Spinal cord (tissue), 10 donors: ENCODE results near the gene ITGBL1. TPM values are rescaled to one million over a fixed set of nuclear protein-coding genes. Genes with fewer than 3 reads are reported as not detected.
A peak's percentile ranks its signal among the peaks of the same experiment; 100 is the strongest.

Experiments
- DNase-seq, 6 donors: peaks; one replicate each; pipeline versions ENCODE4 v3.0.0 to v3.0.0-alpha.2; 2013 to 2015; ENCODE audit warnings: low spot score in 6 of 6, low read depth in 4 of 6
- H3K27ac ChIP-seq: one replicate; pipeline ENCODE4 v1.5.1; 2013; ENCODE audit warnings: low read depth, low read length, control low read depth
- H3K27me3 ChIP-seq: one replicate; pipeline ENCODE4 v1.6.1; 2013; ENCODE audit warnings: low read length; ENCODE audit not compliant: control insufficient read depth, insufficient read depth
- H3K36me3 ChIP-seq: one replicate; pipeline ENCODE4 v1.6.1; 2013; ENCODE audit warnings: low read length; ENCODE audit not compliant: control insufficient read depth, insufficient read depth
- H3K4me1 ChIP-seq: one replicate; pipeline ENCODE4 v1.6.1; 2013; ENCODE audit warnings: low read length; ENCODE audit not compliant: control insufficient read depth, insufficient read depth
- H3K4me3 ChIP-seq: one replicate; pipeline ENCODE4 v1.5.1; 2013; ENCODE audit warnings: low read depth, low read length, control low read depth
- H3K9me3 ChIP-seq: one replicate; pipeline ENCODE4 v1.6.1; 2013; ENCODE audit warnings: low read length; ENCODE audit not compliant: control insufficient read depth, insufficient read depth
- WGBS: methylation state at CpG from one replicate; pipeline ENCODE4 v1.1.5; 2013; ENCODE audit warnings: missing lambda C conversion rate; ENCODE audit not compliant: insufficient coverage; 5-methylcytosine and 5-hydroxymethylcytosine counted together
- long read RNA-seq, 4 donors: transcript quantifications; one replicate each; lab custom pipeline, GENCODE V29; 2026
- polyA plus RNA-seq, 2 donors: library from polyadenylated mRNA; unstranded; fragments of 120-200 nt; gene quantifications; one replicate each; pipeline ENCODE4 v1.2.1, GENCODE V29; 2013; ENCODE audit not compliant: insufficient read length in 2 of 2
- total RNA-seq, 2 donors: library from RNA; depleted of rRNA in 1 of 2; stranded (reverse); fragments of 120-200 nt in 1 of 2; fragments of >200 nt in 1 of 2; gene quantifications; one replicate each; pipeline versions ENCODE4 v1.2.3 to v1.2.4, GENCODE V29; 2013 to 2014
- donor health status: healthy.

ITGBL1 gene, protein sequence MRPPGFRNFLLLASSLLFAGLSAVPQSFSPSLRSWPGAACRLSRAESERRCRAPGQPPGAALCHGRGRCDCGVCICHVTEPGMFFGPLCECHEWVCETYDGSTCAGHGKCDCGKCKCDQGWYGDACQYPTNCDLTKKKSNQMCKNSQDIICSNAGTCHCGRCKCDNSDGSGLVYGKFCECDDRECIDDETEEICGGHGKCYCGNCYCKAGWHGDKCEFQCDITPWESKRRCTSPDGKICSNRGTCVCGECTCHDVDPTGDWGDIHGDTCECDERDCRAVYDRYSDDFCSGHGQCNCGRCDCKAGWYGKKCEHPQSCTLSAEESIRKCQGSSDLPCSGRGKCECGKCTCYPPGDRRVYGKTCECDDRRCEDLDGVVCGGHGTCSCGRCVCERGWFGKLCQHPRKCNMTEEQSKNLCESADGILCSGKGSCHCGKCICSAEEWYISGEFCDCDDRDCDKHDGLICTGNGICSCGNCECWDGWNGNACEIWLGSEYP
- total RNA-seq (100 to 1,000 TPM in 1 of 2 donors, 10 to 100 TPM in 1; 45.7 to 189 TPM), polyA plus RNA-seq (10 to 100 TPM in 1 of 2 donors, under 1 TPM in 1; 0.54 to 30.0 TPM)
- long read RNA-seq, donor 1, transcript ITGBL1-202 (11 exons, 2,494 nt): major isoform, 5 of 11 reads
- long read RNA-seq, donor 1, partial matches to known transcripts: 6 of 11 reads
- long read RNA-seq, donor 1, other reads (novel, unspliced or antisense): 0 of 11 reads
- long read RNA-seq, donor 2: 0 reads
- long read RNA-seq, donor 3: 0 reads
- long read RNA-seq, donor 4: 0 reads

DNA sequence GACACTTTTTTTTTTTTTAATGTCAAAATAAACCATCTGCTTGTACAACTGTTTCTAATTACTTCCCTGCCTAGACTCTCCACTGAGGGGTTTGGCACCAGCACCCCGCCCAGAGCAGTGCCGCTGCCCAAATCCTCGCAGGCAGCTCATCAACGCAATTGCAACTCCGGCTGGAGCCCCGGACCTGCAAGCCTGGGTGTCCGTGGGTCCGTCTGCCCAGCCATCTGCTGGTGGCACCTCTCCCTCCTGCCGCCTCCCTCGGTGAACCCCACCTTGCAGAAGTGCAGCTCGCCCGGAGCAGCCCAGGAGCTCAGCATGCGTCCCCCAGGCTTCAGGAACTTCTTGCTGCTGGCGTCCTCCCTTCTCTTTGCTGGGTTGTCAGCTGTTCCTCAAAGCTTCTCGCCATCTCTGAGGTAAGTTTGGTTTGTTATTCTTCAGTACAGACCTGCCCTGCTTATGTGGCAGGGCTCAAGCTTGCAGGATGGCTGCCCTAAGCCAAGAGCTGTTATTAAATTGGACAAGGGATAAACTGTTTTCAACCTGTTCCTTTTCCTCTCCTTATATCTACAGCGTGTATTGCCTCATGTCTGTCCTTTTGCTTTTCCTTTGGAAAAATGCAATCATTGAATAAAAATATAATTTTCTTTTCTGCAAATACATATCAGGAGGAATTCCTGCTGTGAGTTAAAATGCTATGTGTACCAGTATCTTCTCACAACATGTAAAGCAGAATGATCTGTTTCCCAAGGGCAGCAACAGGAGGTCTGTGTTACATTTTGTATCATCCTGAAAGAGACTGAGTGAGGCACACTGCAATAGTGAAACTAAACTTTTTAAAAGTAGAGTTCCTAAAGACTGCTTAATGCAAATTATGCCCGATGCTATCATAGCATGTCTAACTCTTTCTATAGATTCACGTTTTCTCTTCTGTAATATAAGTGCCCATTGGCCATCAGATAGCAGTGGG, at the start of gene ITGBL1:
ITGBL1 (plus strand) TSS at position 157 of the 967 bp plus-strand sequence; CDS start at position 316, 159 bp downstream.
- Histone ChIP-seq H3K4me3 (peak within 1 kb of the TSS; percentile 40), H3K36me3 (no peaks in the 10 kb centered on the region), H3K4me1 (peaks cover 8% of the 10 kb centered on the region), H3K27me3 (no peaks in the 10 kb centered on the region), H3K27ac (peak within 1 kb of the TSS; percentile 10), H3K9me3 (no peaks in the 10 kb centered on the region)
- peak in 3 of 6 donors; percentile 7 to 33 (median 15) for DNase-seq
- 61% methylated on average over 14 of the region's 18 CpGs for WGBS

DNA sequence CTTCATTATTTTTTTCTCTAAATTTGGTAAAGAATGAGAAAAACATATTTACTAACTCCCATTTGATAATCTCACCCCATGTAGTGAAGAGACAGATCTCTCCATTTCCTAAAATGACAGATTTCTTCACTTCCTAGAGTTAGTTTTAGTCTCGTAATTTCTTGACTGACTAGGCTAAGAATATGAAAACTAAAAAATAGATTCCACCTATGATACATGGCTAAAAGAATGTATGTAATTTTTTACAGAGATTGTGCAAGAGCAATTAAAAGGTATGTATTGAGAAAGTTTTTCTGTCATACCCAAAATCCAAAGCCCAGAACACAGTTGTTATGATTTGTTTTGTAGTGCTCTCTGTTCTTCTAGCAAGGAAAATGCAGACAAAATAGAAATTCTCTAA, 45.7 kb upstream of the ITGBL1 start:
- DNase-seq: no peak
- Histone ChIP-seq H3K4me3 (no peak overlapping the region), H3K36me3 (no peaks in the 10 kb centered on the region), H3K27me3 (no peaks in the 10 kb centered on the region), H3K4me1 (no peaks in the 10 kb centered on the region), H3K27ac (no peak overlapping the region), H3K9me3 (no peaks in the 10 kb centered on the region)
- no CpG with 5 or more reads among the region's 1 CpG for WGBS

DNA sequence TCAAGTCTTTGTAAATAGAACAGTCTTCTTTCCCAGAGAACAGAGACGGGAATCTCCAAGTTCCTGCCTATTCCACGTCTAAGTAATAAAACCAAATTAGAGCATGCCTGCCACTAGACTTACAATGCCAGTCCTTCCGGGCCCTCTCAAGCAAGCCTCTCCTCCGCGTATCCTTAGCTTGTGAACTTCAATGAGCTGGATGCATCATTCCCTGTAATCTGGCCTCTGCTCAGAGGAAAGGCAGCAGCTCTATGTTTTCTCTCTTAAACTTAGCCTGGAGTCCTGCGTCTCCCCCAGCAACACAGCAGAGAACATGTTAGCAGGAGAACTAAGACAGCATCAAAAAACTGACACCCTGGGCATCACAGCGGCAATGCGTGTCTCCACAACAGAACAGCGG, 44.3 kb upstream of the ITGBL1 start:
- WGBS: 49% methylated on average over 5 of the region's 9 CpGs
- no peak overlapping the region for H3K4me3 ChIP-seq
- H3K9me3 ChIP-seq: no peaks in the 10 kb centered on the region
- no peak for DNase-seq
- no peaks in the 10 kb centered on the region for H3K4me1 ChIP-seq
- no peaks in the 10 kb centered on the region for H3K27me3 ChIP-seq
- H3K36me3 ChIP-seq: no peaks in the 10 kb centered on the region
- no peak overlapping the region for H3K27ac ChIP-seq

DNA sequence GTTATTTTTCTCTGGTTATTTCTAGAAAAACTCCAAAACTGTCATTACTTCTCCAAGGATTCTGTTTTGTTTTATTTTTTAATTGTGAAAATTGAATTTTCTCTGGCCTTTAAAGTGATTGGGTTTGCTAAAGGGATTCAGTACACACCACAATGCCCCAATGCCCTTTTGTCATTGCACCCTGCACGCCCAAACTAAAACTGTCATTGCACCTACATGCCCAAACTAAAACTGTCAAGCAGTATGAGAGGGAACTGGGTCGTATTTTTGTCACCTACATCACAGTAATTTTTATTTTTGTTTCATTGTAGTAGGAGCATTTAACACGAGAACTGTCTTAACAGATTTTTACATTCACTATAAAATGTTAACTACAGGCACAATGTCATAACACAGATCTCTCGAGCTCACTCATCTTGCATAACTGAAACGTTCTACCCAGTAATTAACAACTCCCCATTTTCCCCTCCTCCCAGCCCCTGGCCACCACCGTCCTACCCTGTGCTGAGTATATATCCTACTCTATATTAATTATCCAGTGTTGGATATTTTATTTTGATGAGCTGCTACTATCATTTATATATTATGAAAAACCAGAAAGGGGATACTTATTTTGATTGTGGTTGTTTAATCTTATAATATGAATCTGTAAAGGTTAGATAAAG, 43.4 kb upstream of the ITGBL1 start:
- Histone ChIP-seq H3K9me3 (no peaks in the 10 kb centered on the region), H3K4me1 (no peaks in the 10 kb centered on the region), H3K27ac (no peak overlapping the region), H3K4me3 (no peak overlapping the region), H3K36me3 (no peaks in the 10 kb centered on the region), H3K27me3 (no peaks in the 10 kb centered on the region)
- peak in 1 of 6 donors; percentile 27 for DNase-seq
- 86% methylated on average over 1 of the region's 6 CpGs for WGBS

DNA sequence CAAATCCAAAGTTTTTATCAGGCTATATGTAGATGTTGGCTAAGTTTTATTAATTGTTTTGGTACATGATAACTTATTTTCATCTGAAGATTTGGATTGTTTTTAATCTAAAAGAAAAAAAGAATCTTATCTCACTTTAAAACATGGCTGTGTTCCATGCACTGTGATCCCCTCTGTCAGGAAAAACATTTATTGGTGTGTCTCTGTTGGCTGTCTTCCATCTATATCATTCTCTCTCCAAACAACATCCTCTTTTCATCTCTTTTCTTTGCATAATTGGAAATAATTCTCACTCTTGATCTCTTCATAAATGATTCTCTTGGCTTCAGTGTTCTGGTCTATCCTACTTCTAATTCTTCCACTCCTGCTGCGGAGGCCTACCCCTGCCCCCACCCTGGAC, 40.4 kb upstream of the ITGBL1 start:
- Histone ChIP-seq H3K9me3 (no peaks in the 10 kb centered on the region), H3K4me1 (peaks cover 10% of the 10 kb centered on the region), H3K4me3 (no peak overlapping the region), H3K36me3 (no peaks in the 10 kb centered on the region), H3K27me3 (peaks cover 2% of the 10 kb centered on the region), H3K27ac (peak overlapping the region; percentile 40)
- 75% methylated on average over 1 of the region's 1 CpG for WGBS
- DNase-seq: peak in 1 of 6 donors; percentile 26

DNA sequence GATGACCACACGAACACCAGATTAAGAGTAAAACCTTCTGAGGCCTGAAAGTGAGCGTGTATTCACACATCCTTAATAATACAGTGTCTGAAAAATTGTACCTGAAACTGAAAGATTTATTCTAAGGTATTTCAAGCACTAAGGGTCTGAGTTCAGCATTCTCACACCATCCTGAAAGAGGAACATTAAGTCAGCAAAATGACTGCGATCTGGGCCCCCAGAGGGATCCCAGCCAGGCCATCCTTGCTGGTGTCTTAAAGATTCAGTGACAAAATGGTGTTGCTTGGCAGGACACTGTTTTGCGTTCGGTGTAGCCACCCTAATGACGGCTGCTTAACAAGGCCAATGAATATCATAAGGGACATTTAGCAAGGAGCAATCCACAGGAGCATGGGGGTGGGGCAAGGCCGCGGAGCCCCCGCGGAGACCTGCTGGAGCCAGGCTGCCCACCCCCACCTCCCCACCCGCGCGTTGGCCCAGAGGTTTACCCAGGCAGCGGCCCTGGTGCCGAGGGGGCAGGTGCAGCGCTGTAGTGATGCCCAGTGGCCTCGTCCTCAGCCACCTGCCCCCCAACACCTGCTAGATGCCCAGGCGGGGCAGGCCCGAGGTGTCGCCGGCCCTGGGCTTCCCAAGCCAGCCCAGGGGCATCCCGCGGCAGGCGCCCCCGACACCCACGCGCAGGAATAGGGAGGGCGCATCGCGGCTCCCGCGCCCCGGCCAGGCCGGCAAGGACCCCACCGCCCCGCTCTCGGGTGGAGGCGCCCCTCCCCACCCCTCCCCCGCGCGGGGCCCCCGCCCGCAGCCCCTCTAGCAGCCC, 36.9 kb upstream of the ITGBL1 start:
- H3K27me3 ChIP-seq: peaks cover 3% of the 10 kb centered on the region
- WGBS: 5% methylated on average over 31 of the region's 43 CpGs
- no peaks in the 10 kb centered on the region for H3K9me3 ChIP-seq
- H3K4me3 ChIP-seq: peak overlapping the region; percentile 59
- peak in 4 of 6 donors; percentile 17 to 70 (median 30) for DNase-seq
- H3K4me1 ChIP-seq: peaks cover 11% of the 10 kb centered on the region
- peak overlapping the region; percentile 47 for H3K27ac ChIP-seq
- H3K36me3 ChIP-seq: no peaks in the 10 kb centered on the region

DNA sequence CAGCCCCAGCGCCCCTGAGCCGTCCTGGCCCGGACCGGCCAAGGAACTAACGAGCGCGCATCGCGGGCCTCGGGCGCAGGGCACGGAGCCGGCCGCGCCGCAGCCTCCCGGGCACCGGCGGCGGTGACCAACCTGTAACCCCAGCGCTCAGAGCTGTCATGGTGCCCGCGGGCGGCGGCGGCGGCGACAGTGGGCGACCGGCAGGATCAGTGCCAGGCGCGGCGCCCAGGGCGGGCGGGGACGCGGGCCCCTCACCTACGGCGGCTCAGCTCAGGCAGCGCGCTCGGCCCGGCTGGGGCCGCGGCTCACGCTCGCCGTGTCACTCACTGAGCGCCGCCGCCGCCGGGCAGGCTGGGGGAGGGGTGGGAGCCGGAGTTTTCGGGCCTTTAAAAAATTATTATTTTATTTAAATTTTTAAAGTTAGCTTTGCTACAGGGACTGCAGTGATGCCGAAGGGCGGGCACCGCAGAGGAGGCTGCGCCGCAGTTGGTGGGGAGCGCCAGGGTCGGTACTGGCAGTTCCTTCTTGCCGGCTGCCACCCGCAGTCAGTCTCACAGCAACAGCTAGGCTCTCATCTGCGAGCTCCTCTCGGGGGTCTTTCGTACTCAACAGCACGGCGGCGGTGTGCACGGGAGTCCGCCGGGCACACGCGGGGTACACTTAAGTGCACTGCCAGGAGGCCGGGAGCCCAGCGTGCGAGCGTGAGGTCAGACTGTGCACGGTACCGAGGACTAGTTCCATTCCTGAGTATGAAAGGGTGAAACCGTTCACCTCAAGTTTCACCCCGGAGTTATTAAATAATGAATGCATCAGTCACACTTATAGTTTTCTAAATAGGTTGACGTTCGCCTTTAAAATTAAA, 36.1 kb upstream of the ITGBL1 start, which contains the start of gene NALCN:
NALCN (minus strand) TSS at position 328 of the 862 bp plus-strand sequence. CDS start 17,382 bp downstream, outside the sequence.
- peak in 5 of 6 donors; percentile 31 to 89 (median 46) for DNase-seq
- peaks cover 11% of the 10 kb centered on the region for H3K4me1 ChIP-seq
- H3K36me3 ChIP-seq: no peaks in the 10 kb centered on the region
- H3K27ac ChIP-seq: peak within 1 kb of the TSS; percentile 47
- WGBS: under 1% methylated on average over 76 of the region's 85 CpGs
- H3K9me3 ChIP-seq: no peaks in the 10 kb centered on the region
- peak within 1 kb of the TSS; percentile 59 for H3K4me3 ChIP-seq
- peaks cover 3% of the 10 kb centered on the region for H3K27me3 ChIP-seq
